Heart right ventricle (tissue), 16 donors: ENCODE data around the gene DPP9. TPM values are rescaled to one million over a fixed set of nuclear protein-coding genes. Genes with fewer than 3 reads are reported as not detected.

Experiments
- ATAC-seq, 8 donors: fragments of 200-7000 bp; cut with Tn5 transposase; one replicate each; pipeline ENCODE4 v1.9.1; 2020; ENCODE audit warnings: mild to moderate bottlenecking in 8 of 8, moderate library complexity in 8 of 8, moderate number of reproducible peaks in 1 of 8
- DNase-seq, 2 donors: peaks; one replicate each; pipeline ENCODE4 v3.0.0-alpha.2; 2020
- H3K27ac ChIP-seq, 10 donors: fragments of 200-600 bp; sonication (generic) in 2 of 10; one replicate each; pipeline versions ENCODE4 v1.5.0 to v1.8.0; 2020 to 2022; ENCODE audit warnings: mild to moderate bottlenecking in 3 of 10
- H3K27me3 ChIP-seq, 7 donors: fragments of 200-600 bp; one replicate each; pipeline ENCODE4 v1.8.0; 2021 to 2022; ENCODE audit warnings: mild to moderate bottlenecking in 2 of 7
- H3K36me3 ChIP-seq, 9 donors: fragments of 200-600 bp; sonication (generic) in 1 of 9; one replicate each; pipeline versions ENCODE4 v1.5.0 to v1.8.0; 2020 to 2022; ENCODE audit warnings: mild to moderate bottlenecking in 2 of 9
- H3K4me1 ChIP-seq, 9 donors: fragments of 200-600 bp; sonication (generic) in 1 of 9; one replicate each; pipeline versions ENCODE4 v1.5.0 to v1.8.0; 2020 to 2022; ENCODE audit warnings: mild to moderate bottlenecking in 4 of 9
- H3K4me3 ChIP-seq, 10 donors: fragments of 200-600 bp; sonication (generic) in 2 of 10; one replicate each; pipeline versions ENCODE4 v1.5.0 to v1.8.0; 2020 to 2022; ENCODE audit warnings: mild to moderate bottlenecking in 7 of 10, moderate library complexity in 2 of 10
- H3K9me3 ChIP-seq, 11 donors: fragments of 200-600 bp in 10 of 11; sonication (generic) in 2 of 11; one replicate each; pipeline versions ENCODE4 v1.5.0 to v1.8.0; 2013 to 2022; ENCODE audit warnings: mild to moderate bottlenecking in 2 of 11, control low read depth in 1 of 11, moderate library complexity in 1 of 11
- WGBS, 2 donors: extraction: QIAGEN DNeasy Blood & Tissue Kit; methylation state at CpG; one replicate each; pipeline ENCODE4 v1.1.7; 2013; ENCODE audit warnings: inconsistent platforms in 1 of 2; 5-methylcytosine and 5-hydroxymethylcytosine counted together
- intact Hi-C, 10 donors: fragments of 100-400 bp; cut with DNase I; formaldehyde crosslinking; loops; one replicate each; pipeline versions ENCODE4 v1.11.1 to v1.14.2; 2022
- polyA plus RNA-seq, 2 donors: library from polyadenylated mRNA; stranded (reverse); fragments of 200-250 nt; gene quantifications; one replicate each; pipeline ENCODE4 v1.2.3, GENCODE V29; 2013
- total RNA-seq, 10 donors: library from RNA; stranded (reverse); fragmentation: NEBNext Ultra II Directional in 3 of 10; extraction: Animal tissue kit (Norgen Biotek cat#: 25700) in 3 of 10; gene quantifications; one replicate each; pipeline versions ENCODE4 v1.2.1 to v1.2.4, GENCODE V29; 2021 to 2023
- TF ChIP-seq, protein P1 (sequence below), 9 donors: fragments of 200-600 bp; sonication (generic) in 2 of 9; IDR thresholded peaks; one replicate each; pipeline versions ENCODE4 v1.5.0 to v1.8.0; 2021 to 2022; ENCODE audit warnings: antibody characterized with exemption in 9 of 9, mild to moderate bottlenecking in 5 of 9, moderate library complexity in 1 of 9
- donor health status: Arrhythmogenic right ventricular cardiomyopathy.
- donor health status: ischemic (EF 13 %, LVEDD 7.1; RV severe dilation, severe dysfunction).
- donor health status: healthy with polysubstance abuse.
- donor health status: DM: no; HTN: yes; CAD: no.
- donor health status: DM: no; HTN: no; CAD: no.
- donor health status: ischemic (EF 25% LVEDD 6.9; RV normal size, moderate dysfunction).
- donor health status: ischemic (EF 25% LVEDD 5.7; RV mildly dilated, moderate dysfunction).
- donor health status: healthy.
- donor health status: DM: yes; HTN: yes; CAD: no.
- donor health status: Ischemic cardiomyopathy.
- donor health status: ischemic (EF 35%, LVEDD 5.7; RV mildly dilated, moderate dysfunction).
- donor health status: nonischemic (EF 11% LVEDD 7.7; RV severe dilation, severe dysfunction).
- donor health status: DM: yes; HTN: yes; CAD: no.
- donor health status: PGD.
- donor health status: ischemic (EF 29% LVEDD 5.4; RV normal size, mild dysfunction).
- donor health status: nonischemic (EF 23%, LVEDD 6.1; RV moderate dilation, normal function).

DPP9 gene
- total and polyA plus RNA-seq, 12 donors = 34.0 to 52.2 (median 43.2) TPM

- Histone ChIP-seq H3K9me3 (no peaks in the 10 kb centered on the region), H3K36me3 (peaks cover 0 to 39% (median 4%) of the 10 kb centered on the region in 9 donors), H3K27me3 (no peaks in the 10 kb centered on the region), H3K27ac (peak overlapping the region in 7 of 10 donors; percentile 19 to 81 (median 71)), H3K4me1 (peaks cover 8 to 64% (median 28%) of the 10 kb centered on the region in 9 donors), H3K4me3 (no peak overlapping the region)
- DNase-seq (no peak), ATAC-seq (no peak)
- WGBS, 2 donors = 71 to 74% methylated on average over 2 of the region's 2 CpGs
- intact Hi-C loops = no loop called here
- TF ChIP-seq, protein P1, sequence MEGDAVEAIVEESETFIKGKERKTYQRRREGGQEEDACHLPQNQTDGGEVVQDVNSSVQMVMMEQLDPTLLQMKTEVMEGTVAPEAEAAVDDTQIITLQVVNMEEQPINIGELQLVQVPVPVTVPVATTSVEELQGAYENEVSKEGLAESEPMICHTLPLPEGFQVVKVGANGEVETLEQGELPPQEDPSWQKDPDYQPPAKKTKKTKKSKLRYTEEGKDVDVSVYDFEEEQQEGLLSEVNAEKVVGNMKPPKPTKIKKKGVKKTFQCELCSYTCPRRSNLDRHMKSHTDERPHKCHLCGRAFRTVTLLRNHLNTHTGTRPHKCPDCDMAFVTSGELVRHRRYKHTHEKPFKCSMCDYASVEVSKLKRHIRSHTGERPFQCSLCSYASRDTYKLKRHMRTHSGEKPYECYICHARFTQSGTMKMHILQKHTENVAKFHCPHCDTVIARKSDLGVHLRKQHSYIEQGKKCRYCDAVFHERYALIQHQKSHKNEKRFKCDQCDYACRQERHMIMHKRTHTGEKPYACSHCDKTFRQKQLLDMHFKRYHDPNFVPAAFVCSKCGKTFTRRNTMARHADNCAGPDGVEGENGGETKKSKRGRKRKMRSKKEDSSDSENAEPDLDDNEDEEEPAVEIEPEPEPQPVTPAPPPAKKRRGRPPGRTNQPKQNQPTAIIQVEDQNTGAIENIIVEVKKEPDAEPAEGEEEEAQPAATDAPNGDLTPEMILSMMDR (IDR thresholded peaks at IDR 0.05) = no peak
These were observed 73.5 kb downstream of the DPP9 start for GRCh38 chr19:4650159-4650558.

DNA sequence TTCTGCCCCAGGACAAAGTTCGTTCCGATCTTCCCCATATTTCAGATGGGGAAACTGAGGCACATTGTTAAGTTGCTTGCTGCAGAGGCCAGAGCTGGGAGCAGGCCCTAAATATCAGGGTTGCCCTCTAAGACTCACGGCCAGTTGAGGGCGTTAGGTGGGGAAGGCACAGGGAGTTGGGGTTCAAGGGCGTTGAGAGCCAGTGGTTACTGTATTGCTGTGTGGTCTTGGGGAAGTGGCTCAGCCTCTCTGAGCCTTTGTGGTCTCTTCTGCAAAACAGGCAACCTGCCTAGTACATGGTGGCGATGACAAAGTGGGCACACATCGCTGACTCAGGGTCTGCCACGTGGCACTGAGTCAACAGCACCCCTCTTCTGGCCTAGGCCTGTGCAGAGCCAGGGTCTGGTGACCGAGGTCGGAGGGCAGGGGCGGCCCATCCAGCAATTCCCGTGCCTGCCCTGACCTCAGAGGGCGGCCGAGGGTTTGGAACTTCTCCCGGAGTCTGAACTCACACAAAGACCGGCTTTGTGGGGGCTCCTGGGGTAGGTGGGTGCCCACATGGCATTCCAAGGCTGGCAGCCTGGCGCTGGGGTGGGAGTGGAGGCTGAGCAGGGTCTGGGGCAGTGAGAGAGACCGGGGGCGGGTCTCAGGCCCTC, 74.1 kb downstream of the DPP9 start:
- H3K27ac ChIP-seq = peak overlapping the region in 7 of 10 donors; percentile 13 to 82 (median 77)
- H3K4me1 ChIP-seq = peaks cover 8 to 60% (median 28%) of the 10 kb centered on the region in 9 donors
- ATAC-seq (no peak), DNase-seq (no peak)
- TF ChIP-seq, protein P1 (IDR thresholded peaks at IDR 0.05) = no peak
- intact Hi-C loops = no loop called here
- WGBS, 2 donors = 78 to 80% methylated on average over 19 of the region's 19 CpGs
- H3K27me3 ChIP-seq = no peaks in the 10 kb centered on the region
- H3K9me3 ChIP-seq = no peaks in the 10 kb centered on the region
- peak overlapping the region in 1 of 10 donors; percentile 32 for H3K4me3 ChIP-seq
- peaks cover 0 to 34% (median 0%) of the 10 kb centered on the region in 9 donors for H3K36me3 ChIP-seq

DNA sequence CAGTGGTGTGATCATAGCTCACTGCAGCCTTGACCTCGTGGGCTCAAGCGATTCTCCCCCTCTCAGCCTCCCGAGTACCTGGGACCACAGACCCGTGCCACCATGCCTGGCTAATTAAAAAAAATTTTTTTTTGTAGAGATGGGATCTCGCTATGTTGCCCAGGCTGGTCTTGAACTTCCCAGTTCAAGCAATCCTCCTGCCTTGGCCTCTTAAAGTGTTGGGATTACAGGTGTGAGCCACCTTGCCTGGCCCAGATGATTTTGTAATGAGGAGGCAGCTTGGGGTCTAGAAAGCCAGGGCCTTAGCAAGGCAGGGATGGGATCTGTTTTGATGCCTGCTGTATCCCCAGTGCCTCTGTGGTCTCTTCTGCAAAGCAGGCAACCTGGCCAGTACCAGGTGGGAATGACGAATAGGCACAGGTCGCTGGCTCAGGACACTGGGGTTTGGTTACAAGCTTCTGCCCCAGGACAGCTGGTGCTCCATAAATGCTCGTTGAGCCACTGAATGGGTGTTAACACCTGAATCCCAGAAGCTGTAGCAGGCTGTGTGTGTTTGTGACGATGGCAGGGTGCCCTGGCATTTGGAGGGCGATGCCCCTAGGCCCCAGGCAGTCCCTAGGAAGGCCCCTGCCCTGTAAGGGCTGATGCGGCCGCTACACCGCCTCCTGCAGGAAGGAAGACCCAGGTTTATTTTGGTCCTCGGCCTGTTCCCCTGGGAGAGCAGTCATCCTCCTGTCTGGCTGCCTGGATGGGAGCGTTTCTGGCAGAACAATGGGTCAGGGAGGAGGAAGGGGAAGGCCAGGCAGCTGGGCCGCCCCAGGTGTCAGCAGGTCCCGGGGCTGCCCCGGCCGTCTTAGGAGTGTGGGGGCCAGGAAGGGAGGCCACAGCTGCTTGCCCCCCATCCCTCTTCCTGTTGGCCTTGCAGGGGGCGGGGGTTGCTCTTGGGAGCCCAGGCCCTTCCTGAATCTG, 75.7 kb downstream of the DPP9 start:
- peak overlapping the region in 5 of 10 donors; percentile 14 to 32 (median 24) for H3K4me3 ChIP-seq
- WGBS, 2 donors = 52 to 57% methylated on average over 18 to 19 of the region's 20 CpGs
- peaks cover 0 to 24% (median 0%) of the 10 kb centered on the region in 9 donors for H3K36me3 ChIP-seq
- H3K4me1 ChIP-seq = peaks cover 8 to 55% (median 27%) of the 10 kb centered on the region in 9 donors
- DNase-seq (peak; percentile 74 to 90), ATAC-seq (peak; percentile 82 to 95 (median 92))
- intact Hi-C loops = no loop called here
- no peaks in the 10 kb centered on the region for H3K27me3 ChIP-seq
- H3K9me3 ChIP-seq = no peaks in the 10 kb centered on the region
- peak overlapping the region; percentile 56 to 82 (median 74) for H3K27ac ChIP-seq
- TF ChIP-seq, protein P1 (IDR thresholded peaks at IDR 0.05) = peak in 8 of 9 donors; percentile 11 to 64 (median 38)

DNA sequence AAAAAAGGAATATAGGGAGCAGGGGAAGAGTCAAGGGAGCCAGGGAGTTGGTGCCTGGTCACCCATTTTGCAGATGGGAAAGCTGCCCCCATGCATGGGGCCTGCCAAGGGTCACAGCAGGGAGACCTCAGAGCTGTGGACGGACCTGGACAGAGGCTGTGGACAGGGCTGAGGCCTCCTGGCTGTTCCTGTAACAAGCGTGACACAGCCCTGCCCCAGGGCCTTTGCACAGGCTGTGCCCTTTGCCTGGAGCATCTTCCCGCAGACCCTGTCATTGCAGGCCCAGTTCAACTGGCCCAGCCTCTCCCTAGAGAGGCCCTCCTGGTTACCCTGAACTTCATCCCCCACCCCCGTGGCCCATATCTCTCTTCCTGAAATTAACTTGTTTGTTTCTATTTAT, 77.9 kb downstream of the DPP9 start:
- ATAC-seq = no peak
- DNase-seq = no peak
- TF ChIP-seq, protein P1 (IDR thresholded peaks at IDR 0.05) = no peak
- Histone ChIP-seq H3K27ac (peak overlapping the region in 1 of 10 donors; percentile 41), H3K27me3 (no peaks in the 10 kb centered on the region), H3K36me3 (peaks cover 0 to 8% (median 0%) of the 10 kb centered on the region in 9 donors), H3K9me3 (no peaks in the 10 kb centered on the region), H3K4me3 (no peak overlapping the region), H3K4me1 (peaks cover 8 to 68% (median 33%) of the 10 kb centered on the region in 9 donors)
- WGBS, 2 donors = 68 to 78% methylated on average over 4 of the region's 4 CpGs
- intact Hi-C loops = no loop called here
